Mammary epithelial cell (primary cell): ENCODE measurements around the gene SNAP47.

Experiments
- EZH2 ChIP-seq: IDR thresholded peaks from 2 replicates; pipeline ENCODE4 v1.6.1; 2012; ENCODE audit warnings: low read length, inconsistent platforms, borderline replicate concordance
- TF ChIP-seq, protein P1 (sequence below), 2 donors: IDR thresholded peaks in 1 of 2; conservative IDR thresholded peaks in 1 of 2; 2 replicates each; pipeline ENCODE4 v1.5.1; 2011 to 2012; ENCODE audit warnings: inconsistent platforms in 2 of 2, low read length in 2 of 2, mild to moderate bottlenecking in 2 of 2, control low read depth in 1 of 2, low read depth in 1 of 2; ENCODE audit not compliant: insufficient read depth in 1 of 2; ENCODE audit errors: extremely low read depth in 1 of 2

- TF ChIP-seq EZH2: no peak
- TF ChIP-seq, protein P1, sequence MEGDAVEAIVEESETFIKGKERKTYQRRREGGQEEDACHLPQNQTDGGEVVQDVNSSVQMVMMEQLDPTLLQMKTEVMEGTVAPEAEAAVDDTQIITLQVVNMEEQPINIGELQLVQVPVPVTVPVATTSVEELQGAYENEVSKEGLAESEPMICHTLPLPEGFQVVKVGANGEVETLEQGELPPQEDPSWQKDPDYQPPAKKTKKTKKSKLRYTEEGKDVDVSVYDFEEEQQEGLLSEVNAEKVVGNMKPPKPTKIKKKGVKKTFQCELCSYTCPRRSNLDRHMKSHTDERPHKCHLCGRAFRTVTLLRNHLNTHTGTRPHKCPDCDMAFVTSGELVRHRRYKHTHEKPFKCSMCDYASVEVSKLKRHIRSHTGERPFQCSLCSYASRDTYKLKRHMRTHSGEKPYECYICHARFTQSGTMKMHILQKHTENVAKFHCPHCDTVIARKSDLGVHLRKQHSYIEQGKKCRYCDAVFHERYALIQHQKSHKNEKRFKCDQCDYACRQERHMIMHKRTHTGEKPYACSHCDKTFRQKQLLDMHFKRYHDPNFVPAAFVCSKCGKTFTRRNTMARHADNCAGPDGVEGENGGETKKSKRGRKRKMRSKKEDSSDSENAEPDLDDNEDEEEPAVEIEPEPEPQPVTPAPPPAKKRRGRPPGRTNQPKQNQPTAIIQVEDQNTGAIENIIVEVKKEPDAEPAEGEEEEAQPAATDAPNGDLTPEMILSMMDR (conservative IDR thresholded peaks at IDR 0.05 in 1 of 2, IDR thresholded peaks at IDR 0.05 in 1 of 2; ENCODE audit: extremely low read depth in 1 of 2, insufficient read depth in 1 of 2, low read depth in 1 of 2, low read length in 2 of 2): no peak
Observed at GRCh38 chr1:227771326-227771725, 36.1 kb downstream of the SNAP47 start.
